ACHN (cell line): ENCODE data around the gene SPARC.
A peak's percentile ranks its signal among the peaks of the same experiment; 100 is the strongest.

Experiments used
- DNase-seq: peaks from one replicate; pipeline ENCODE4 v3.0.0-alpha.2; 2015
- in situ Hi-C: cut with HindIII; loops from 2 replicates; pipeline ENCODE4 v1.10.0; 2017; ENCODE audit warnings: low sequenced_read_pairs, low pct_ligation_motif_present, low pct_unique_long_range_greater_than_20kb

SPARC gene

DNA sequence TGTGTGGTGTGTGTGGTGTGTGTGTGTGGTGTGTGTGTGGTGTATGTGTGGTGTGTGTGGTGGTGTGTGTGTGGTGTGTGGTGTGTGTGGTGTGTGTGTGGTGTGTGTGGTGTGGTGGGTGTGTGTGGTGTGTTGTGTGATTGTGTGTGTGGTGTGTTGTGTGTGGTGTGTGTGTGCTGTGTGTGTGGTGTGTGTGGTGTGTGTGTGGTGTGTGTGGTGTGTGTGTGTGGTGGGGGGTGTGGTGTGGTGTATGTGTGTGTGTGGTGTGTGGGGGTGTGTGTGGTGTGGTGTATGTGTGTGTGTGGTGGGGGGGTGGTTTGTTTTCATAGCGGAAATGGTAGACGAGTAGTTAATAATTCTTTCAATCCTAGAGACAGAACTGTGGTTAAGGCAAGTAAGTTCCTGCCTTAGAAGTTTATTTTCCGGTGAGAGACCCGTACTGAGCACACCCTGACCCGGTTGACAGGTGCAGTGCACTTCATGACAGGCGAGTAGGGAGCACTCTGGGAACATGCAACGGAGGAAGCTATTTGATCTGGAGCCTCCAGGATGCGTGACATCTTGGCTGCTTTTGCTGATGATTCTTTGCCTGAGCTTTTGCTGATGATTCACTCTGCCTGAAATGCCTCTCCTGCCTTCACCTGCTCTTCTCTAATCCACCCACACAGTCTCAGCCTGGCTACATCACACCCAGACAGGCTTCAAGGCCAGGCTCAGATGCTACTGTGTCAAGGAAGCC is 73.9 kb downstream of the SPARC start:
- peak; percentile 63 for DNase-seq
- in situ Hi-C loops: no loop called here

GRCh38 chr5:151611127-151611775 is 75.5 kb downstream of the SPARC start:
- DNase-seq: no peak

More at GRCh38 chr5:151611127-151611775, 75.5 kb downstream of the SPARC start:
- in situ Hi-C loops: no loop called here
